ENCODE measurements around the gene RAD51.
A peak's percentile ranks its signal among the peaks of the same experiment; 100 is the strongest.

The RAD51 gene

GRCh38 chr15:40722354-40722753 lies 27.4 kb downstream of the RAD51 start:
- DNase-seq (ENCODE audit: low read depth, low spot score), result no peak

- DNase-seq (ENCODE audit: low read depth, low spot score), result no peak
Measured at GRCh38 chr15:40722934-40723333, 28.0 kb downstream of the RAD51 start.

GRCh38 chr15:40723919-40724318 lies 28.9 kb downstream of the RAD51 start:
- DNase-seq (ENCODE audit: low read depth, low spot score), result no peak

- DNase-seq (ENCODE audit: low read depth, low spot score), result no peak
Measured at GRCh38 chr15:40731034-40731433, 36.1 kb downstream of the RAD51 start.

GRCh38 chr15:40736575-40736974 lies 41.6 kb downstream of the RAD51 start:
- no peak for DNase-seq (ENCODE audit: low read depth, low spot score)

- no peak for DNase-seq (ENCODE audit: low read depth, low spot score)
Measured at GRCh38 chr15:40737048-40737447, 42.1 kb downstream of the RAD51 start.

GRCh38 chr15:40739047-40739446 lies 44.1 kb downstream of the RAD51 start:
- peak; percentile 68 for DNase-seq (ENCODE audit: low read depth, low spot score)

- DNase-seq (ENCODE audit: low read depth, low spot score), result no peak
Measured at GRCh38 chr15:40739854-40740253, 44.9 kb downstream of the RAD51 start.

- no peak for DNase-seq (ENCODE audit: low read depth, low spot score)
Measured at GRCh38 chr15:40743485-40743901, 48.5 kb downstream of the RAD51 start.

- no peak for DNase-seq (ENCODE audit: low read depth, low spot score)
Measured at GRCh38 chr15:40743921-40744814, 49.2 kb downstream of the RAD51 start.

GRCh38 chr15:40744815-40745152 lies 49.8 kb downstream of the RAD51 start:
- no peak for DNase-seq (ENCODE audit: low read depth, low spot score)

GRCh38 chr15:40746916-40747418 lies 52.0 kb downstream of the RAD51 start:
- DNase-seq (ENCODE audit: low read depth, low spot score), result no peak

- DNase-seq (ENCODE audit: low read depth, low spot score), result no peak
Measured at GRCh38 chr15:40747685-40748631, 53.0 kb downstream of the RAD51 start.

GRCh38 chr15:40749151-40749630 lies 54.2 kb downstream of the RAD51 start:
- DNase-seq (ENCODE audit: low read depth, low spot score), result no peak

GRCh38 chr15:40750885-40751284 lies 55.9 kb downstream of the RAD51 start:
- no peak for DNase-seq (ENCODE audit: low read depth, low spot score)

GRCh38 chr15:40751745-40752144 lies 56.8 kb downstream of the RAD51 start:
- no peak for DNase-seq (ENCODE audit: low read depth, low spot score)

GRCh38 chr15:40754574-40754882 lies 59.6 kb downstream of the RAD51 start:
- no peak for DNase-seq (ENCODE audit: low read depth, low spot score)

GRCh38 chr15:40754883-40755811 lies 60.2 kb downstream of the RAD51 start, which contains the start of gene RMDN3:
Gene RMDN3, minus strand, starts transcription at chr15:40755254. Its CDS starts 471 bp downstream, at chr15:40754783.
- no peak for DNase-seq (ENCODE audit: low read depth, low spot score)

GRCh38 chr15:40755812-40756208 lies 60.8 kb downstream of the RAD51 start:
- DNase-seq (ENCODE audit: low read depth, low spot score), result no peak

- DNase-seq (ENCODE audit: low read depth, low spot score), result no peak
Measured at GRCh38 chr15:40756938-40757337, 62.0 kb downstream of the RAD51 start.

- no peak for DNase-seq (ENCODE audit: low read depth, low spot score)
Measured at GRCh38 chr15:40759961-40760360, 65.0 kb downstream of the RAD51 start.

All from iPS DF 19.7 (cell line).